Kidney capillary endothelial cell (primary cell): ENCODE results near the gene PLEKHG4B.
"Not testable (repeated sequence)": the region's sequence is repeated elsewhere in the genome, so short reads cannot be mapped to it uniquely, and the experiment has no call there.

Experiments
- DNase-seq: peaks from one replicate; pipeline ENCODE4 v3.0.0-alpha.2; 2018; ENCODE audit warnings: low spot score

Gene PLEKHG4B

DNA sequence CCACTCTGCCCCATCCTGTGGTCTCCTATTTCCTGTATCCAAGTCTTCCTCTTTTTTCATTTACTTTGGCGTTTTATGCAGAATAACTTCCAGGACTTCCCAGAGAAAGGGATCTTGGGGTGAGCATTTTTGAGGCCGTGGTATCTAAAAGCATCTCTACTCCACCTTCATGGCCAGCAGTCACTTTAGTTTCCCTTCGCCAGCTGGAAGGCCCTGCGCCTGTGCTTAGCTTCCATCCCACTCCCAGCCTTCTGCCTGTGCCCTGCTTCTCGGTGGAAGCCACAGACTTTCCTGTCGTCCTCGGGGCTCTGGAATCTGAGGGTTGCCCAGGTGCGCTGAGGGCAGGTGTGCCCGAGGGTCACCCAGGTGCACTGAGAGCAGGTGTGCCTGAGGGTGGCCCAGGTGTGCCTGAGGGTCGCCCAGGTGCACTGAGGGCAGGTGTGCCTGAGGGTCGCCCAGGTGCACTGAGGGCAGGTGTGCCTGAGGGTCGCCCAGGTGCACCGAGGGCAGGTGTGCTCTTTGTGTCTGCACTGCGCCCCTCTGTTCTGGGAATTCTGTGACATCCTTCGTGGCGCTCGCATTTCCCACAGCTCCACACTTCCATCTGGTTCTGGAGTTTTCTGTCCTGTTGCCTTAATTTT lies 67.0 kb downstream of the PLEKHG4B start:
- no peak for DNase-seq

GRCh38 chr5:159448-160172 lies 67.6 kb downstream of the PLEKHG4B start:
- DNase-seq, result no peak

GRCh38 chr5:160173-160510 lies 68.2 kb downstream of the PLEKHG4B start:
- no peak for DNase-seq

DNA sequence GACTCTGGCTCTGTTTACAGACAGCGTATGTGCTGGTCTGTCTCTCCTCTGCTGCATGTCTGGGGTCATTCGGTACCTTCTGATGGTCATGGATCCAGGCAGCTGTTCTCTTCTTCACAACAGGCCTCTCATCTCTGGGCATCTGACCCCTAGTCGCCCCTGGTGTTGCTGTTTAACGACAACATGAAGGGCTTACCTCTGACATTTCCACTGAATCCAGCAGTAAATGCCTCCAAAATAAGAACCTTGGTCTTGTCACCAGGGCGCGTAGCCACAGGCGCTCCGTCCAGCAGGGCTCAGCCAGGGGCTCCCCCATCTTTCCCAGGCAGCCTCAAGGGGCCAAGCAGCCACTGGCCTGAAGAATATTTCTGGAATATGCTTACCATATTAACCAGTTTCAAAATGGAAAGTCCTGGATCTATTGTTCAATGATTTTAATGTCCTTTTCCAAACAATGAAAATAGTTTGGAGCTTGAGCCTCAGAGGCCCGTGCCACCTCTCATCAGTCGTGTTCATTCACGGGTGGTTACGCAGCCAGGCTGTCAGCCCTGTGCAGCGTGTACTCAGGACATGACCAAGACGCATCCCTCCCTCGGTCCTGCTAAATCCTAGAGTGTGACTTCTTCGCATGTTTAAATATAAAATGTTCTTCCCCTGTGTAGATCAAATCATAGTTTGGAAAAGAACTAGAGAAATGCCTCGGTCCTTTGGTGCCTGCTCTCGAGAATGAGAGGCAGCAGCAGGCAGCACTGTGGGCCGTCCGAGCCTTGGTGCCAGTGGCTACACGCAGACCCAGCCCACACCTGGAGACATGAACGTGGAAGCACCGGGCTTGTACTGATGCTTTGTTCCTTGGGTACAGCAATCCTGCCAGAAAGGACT lies 69.2 kb downstream of the PLEKHG4B start:
- no peak for DNase-seq

- no peak for DNase-seq
Measured at GRCh38 chr5:161803-162110, 69.8 kb downstream of the PLEKHG4B start.

DNA sequence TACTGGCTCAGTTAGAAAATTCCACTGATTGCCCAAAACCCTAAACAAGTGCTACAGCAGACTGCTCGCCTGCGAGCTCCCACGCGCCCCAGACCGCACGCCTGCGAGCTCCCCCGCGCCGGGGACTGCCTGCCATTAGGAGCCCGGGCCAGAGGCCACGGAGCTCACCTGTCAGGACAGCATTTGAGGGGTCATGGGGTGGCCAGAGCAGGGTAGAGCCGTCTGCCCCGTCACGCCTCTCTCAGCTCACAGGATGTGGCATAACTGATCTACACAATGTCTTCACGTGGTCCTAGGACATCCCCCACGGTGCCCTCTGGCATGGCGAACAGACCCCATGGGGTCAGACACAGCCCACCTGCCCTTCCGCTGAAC lies 70.2 kb downstream of the PLEKHG4B start:
- DNase-seq, result no peak

- DNase-seq, result no peak
Measured at GRCh38 chr5:162565-163337, 70.8 kb downstream of the PLEKHG4B start.

DNA sequence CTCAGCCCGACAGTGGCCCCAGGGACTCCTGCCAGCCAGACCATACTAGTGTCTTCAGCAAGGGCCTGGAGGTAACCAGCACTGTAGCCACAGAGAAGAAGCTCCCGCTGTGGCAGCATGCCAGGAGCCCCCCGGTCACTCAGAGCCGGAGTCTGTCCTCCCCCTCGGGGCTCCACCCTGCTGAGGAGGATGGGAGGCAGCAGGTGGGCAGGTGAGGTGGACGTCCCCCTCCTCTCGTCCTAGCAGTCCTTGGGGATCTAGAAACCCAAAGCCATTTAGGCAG lies 71.3 kb downstream of the PLEKHG4B start:
- no peak for DNase-seq

- no peak for DNase-seq
Measured at GRCh38 chr5:163841-164240, 71.9 kb downstream of the PLEKHG4B start.

GRCh38 chr5:164244-164643 lies 72.3 kb downstream of the PLEKHG4B start:
- no peak for DNase-seq

DNA sequence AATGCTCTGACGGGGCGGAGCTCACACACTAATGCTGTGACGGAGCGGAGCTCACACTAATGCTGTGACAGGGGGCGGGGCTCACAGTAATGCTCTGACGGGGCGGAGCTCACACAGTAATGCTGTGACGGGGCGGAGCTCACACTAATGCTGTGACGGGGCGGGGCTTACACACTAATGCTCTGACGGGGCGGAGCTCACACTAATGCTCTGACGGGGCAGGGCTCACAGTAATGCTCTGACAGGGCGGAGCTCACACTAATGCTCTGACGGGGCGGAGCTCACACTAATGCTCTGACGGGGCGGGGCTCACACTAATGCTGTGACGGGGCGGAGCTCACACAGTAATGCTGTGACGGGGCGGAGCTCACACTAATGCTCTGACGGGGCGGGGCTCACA lies 72.8 kb downstream of the PLEKHG4B start:
- not testable (repeated sequence) for DNase-seq

- no peak for DNase-seq
Measured at GRCh38 chr5:166441-167372, 74.7 kb downstream of the PLEKHG4B start.

- DNase-seq, result no peak
Measured at GRCh38 chr5:167511-167910, 75.5 kb downstream of the PLEKHG4B start.

DNA sequence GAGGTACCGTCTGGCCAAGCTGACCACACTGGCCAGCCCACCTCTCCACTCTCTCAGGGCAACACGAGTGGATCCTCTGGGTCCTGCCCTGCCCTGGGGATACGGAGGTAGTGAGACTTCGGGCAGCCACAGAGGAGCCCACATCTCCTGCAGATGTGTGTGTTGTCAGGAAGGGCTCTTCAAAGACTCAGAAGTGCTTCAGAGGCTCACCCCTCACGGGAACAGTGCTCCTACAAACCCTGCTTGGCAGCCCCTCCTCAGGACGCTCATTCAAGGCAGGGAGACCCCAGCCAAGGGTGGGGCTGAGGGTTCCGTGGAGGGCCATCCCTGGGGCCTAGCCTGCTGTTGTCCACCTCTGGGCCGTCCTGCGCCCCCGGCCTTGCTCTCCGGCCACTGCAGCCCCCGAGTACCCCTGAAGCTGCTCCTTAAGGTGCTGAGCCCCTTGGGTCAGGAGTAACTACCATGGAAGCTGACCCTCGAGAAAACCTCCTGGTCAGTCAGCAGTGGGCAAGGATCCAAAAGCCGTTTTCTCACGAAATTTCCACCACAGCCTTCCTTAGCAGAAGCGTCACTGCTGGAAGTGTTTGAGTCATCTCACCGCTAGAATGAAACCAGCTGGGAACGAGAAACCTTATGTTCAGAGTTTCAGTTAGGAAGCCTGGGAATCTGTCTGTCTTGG lies 76.2 kb downstream of the PLEKHG4B start:
- DNase-seq, result peak; percentile 84

GRCh38 chr5:169071-169727 lies 77.2 kb downstream of the PLEKHG4B start:
- DNase-seq, result peak; percentile 87

- no peak for DNase-seq
Measured at GRCh38 chr5:169728-170094, 77.7 kb downstream of the PLEKHG4B start.

DNA sequence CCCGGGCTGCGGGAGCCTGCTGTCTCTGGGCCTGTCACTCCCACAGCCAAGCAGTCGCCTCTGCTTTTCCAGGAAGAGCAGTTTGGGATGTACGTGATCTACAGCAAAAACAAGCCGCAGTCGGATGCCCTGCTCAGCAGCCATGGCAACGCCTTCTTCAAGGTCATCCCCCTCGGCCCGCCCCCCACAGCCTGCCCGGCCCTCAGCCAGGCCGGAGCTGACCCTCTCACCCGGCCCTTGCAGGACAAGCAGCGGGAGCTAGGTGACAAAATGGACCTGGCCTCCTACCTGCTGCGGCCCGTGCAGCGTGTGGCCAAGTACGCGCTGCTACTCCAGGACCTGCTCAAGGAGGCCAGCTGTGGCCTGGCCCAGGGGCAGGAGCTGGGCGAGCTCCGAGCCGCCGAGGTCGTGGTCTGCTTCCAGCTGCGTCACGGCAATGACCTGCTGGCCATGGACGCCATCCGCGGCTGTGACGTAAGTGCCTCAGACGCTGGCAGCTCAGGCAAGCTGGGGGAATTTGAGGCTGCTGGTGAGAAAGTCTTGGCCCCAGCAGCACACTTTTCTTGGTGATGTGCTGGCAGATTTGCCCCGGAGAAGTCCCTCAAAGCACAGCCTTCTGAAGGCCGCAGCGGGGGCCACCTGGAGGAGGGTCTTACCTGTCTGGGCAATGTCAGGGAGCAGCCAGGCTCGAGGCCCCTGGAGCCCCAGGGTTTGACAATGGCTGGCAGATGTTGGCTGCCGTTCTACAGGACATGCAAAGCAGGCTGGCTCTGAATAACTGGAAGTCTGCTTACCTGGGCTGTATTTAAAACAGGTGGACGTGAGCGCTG lies 79.2 kb downstream of the PLEKHG4B start:
- no peak for DNase-seq

- DNase-seq, result no peak
Measured at GRCh38 chr5:171801-172331, 79.9 kb downstream of the PLEKHG4B start.

DNA sequence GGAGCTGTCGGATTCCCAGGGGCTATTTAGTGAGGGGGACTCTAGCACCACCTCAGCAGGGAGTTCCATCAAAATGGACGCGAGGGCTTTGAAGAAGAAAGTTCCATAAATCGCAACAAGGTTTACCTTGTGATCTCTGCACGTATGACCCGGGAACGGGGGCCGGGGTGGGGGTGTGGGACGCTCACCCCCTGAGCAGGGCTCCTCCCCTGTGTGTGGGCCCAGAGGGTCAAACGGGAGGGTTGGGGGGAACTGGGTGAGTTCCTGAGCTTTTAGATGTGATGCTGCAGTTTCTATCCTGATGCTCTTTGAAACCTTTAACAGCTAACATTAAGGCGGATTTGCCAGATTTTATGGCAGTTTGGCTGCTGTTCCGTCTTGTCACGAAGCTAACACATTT lies 80.5 kb downstream of the PLEKHG4B start:
- no peak for DNase-seq
